Measurements from ENCODE around the gene RDH13. TPM values are rescaled to one million over a fixed set of nuclear protein-coding genes. Genes with fewer than 3 reads are reported as not detected.
"Not testable (repeated sequence)": the region's sequence is repeated elsewhere in the genome, so short reads cannot be mapped to it uniquely, and the experiment has no call there.

RDH13 gene
- total and polyA plus RNA-seq, 9 donors, result 7.2 to 16.7 (median 12.0) TPM

GRCh38 chr19:55044286-55044685 is 18.7 kb downstream of the RDH13 start:
- H3K27me3 ChIP-seq (ENCODE audit: control insufficient read depth, insufficient read depth, low read length), result no peaks in the 10 kb centered on the region
- H3K4me3 ChIP-seq (ENCODE audit: low read length), result no peak overlapping the region
- H3K9me3 ChIP-seq (replicated peaks; ENCODE audit: control insufficient read depth, low read depth, low read length), result no peaks in the 10 kb centered on the region
- H3K27ac ChIP-seq (ENCODE audit: low read length), result no peak overlapping the region
- 70% methylated on average over 2 of the region's 5 CpGs for WGBS (ENCODE audit: insufficient coverage)
- H3K4me1 ChIP-seq (ENCODE audit: control insufficient read depth, insufficient read depth, low read length), result no peaks in the 10 kb centered on the region
- DNase-seq, result no peak
- H3K36me3 ChIP-seq (ENCODE audit: control insufficient read depth, insufficient read depth, low read length), result peaks cover 34% of the 10 kb centered on the region

DNA sequence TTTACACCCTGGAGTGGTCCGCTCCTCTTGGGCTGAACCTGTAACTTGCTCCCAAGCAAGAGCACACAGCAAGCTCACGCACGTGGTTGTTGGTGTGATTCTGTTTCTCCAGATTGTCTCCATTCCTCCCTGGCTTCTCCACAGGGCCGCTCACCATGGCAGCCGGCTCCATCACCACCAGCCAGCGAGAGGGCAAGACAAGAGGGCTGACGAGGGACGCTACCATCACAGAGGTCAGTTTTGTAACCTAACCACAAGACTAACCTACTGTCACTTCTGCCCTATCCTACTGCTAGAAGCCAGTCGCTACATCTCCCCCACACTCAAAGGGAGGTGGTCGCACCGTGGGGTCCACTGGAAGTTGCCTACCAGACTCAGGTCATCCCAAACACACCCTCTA is 20.3 kb downstream of the RDH13 start:
- H3K36me3 ChIP-seq (ENCODE audit: control insufficient read depth, insufficient read depth, low read length), result peaks cover 24% of the 10 kb centered on the region
- H3K4me3 ChIP-seq (ENCODE audit: low read length), result no peak overlapping the region
- no peak overlapping the region for H3K27ac ChIP-seq (ENCODE audit: low read length)
- 71% methylated on average over 11 of the region's 11 CpGs for WGBS (ENCODE audit: insufficient coverage)
- no peaks in the 10 kb centered on the region for H3K9me3 ChIP-seq (replicated peaks; ENCODE audit: control insufficient read depth, low read depth, low read length)
- H3K4me1 ChIP-seq (ENCODE audit: control insufficient read depth, insufficient read depth, low read length), result no peaks in the 10 kb centered on the region
- H3K27me3 ChIP-seq (ENCODE audit: control insufficient read depth, insufficient read depth, low read length), result no peaks in the 10 kb centered on the region
- no peak for DNase-seq

DNA sequence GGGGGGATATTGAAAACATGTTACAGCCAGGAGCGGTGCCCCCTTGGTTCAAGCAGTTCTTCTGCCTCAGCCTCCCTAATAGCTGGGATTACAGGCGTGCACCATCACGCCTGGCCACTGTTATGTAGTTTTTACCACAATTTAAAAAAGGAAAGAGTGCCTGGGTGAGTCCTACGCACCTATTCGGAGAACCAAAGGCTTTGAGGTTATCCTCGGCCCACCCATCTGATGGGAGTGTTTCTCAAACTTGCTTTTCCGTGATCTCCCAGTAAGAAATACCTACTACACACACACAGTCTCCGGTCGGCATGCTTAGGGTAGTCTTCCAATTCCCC is 20.6 kb downstream of the RDH13 start:
- WGBS (ENCODE audit: insufficient coverage), result 86% methylated on average over 4 of the region's 9 CpGs
- Histone ChIP-seq H3K9me3 (replicated peaks; ENCODE audit: control insufficient read depth, low read depth, low read length) (no peaks in the 10 kb centered on the region), H3K27ac (ENCODE audit: low read length) (no peak overlapping the region), H3K36me3 (ENCODE audit: control insufficient read depth, insufficient read depth, low read length) (peaks cover 20% of the 10 kb centered on the region), H3K4me3 (ENCODE audit: low read length) (no peak overlapping the region), H3K27me3 (ENCODE audit: control insufficient read depth, insufficient read depth, low read length) (no peaks in the 10 kb centered on the region), H3K4me1 (ENCODE audit: control insufficient read depth, insufficient read depth, low read length) (no peaks in the 10 kb centered on the region)
- DNase-seq, result no peak

GRCh38 chr19:55041627-55042343 is 21.2 kb downstream of the RDH13 start:
- 78% methylated on average over 17 of the region's 30 CpGs for WGBS (ENCODE audit: insufficient coverage)
- H3K4me1 ChIP-seq (ENCODE audit: control insufficient read depth, insufficient read depth, low read length), result no peaks in the 10 kb centered on the region
- H3K4me3 ChIP-seq (ENCODE audit: low read length), result no peak overlapping the region
- no peak for DNase-seq
- no peaks in the 10 kb centered on the region for H3K27me3 ChIP-seq (ENCODE audit: control insufficient read depth, insufficient read depth, low read length)
- H3K27ac ChIP-seq (ENCODE audit: low read length), result no peak overlapping the region
- H3K36me3 ChIP-seq (ENCODE audit: control insufficient read depth, insufficient read depth, low read length), result peaks cover 15% of the 10 kb centered on the region
- no peaks in the 10 kb centered on the region for H3K9me3 ChIP-seq (replicated peaks; ENCODE audit: control insufficient read depth, low read depth, low read length)

GRCh38 chr19:55041244-55041626 is 21.7 kb downstream of the RDH13 start:
- no peaks in the 10 kb centered on the region for H3K9me3 ChIP-seq (replicated peaks; ENCODE audit: control insufficient read depth, low read depth, low read length)
- H3K27me3 ChIP-seq (ENCODE audit: control insufficient read depth, insufficient read depth, low read length), result no peaks in the 10 kb centered on the region
- no peak overlapping the region for H3K27ac ChIP-seq (ENCODE audit: low read length)
- no peak for DNase-seq
- 90% methylated on average over 10 of the region's 10 CpGs for WGBS (ENCODE audit: insufficient coverage)
- no peak overlapping the region for H3K4me3 ChIP-seq (ENCODE audit: low read length)
- no peaks in the 10 kb centered on the region for H3K4me1 ChIP-seq (ENCODE audit: control insufficient read depth, insufficient read depth, low read length)
- H3K36me3 ChIP-seq (ENCODE audit: control insufficient read depth, insufficient read depth, low read length), result peaks cover 14% of the 10 kb centered on the region

DNA sequence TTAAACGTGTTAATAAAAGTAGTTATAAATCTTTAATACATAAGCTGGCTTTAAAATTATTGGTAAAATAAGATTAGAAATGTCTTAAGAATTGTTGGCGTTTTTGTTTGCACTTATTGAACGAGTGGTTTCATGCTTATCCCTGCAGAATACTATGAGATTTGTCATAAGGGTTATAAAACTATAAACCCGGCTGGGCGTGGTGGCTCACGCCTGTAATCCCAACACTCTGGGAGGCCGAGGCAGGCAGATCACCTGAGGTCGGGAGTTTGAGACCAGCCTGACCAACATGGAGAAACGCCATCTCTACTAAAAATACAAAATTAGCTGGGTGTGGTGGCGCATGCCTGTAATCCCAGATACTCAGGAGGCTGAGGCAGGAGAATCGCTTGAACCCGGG is 22.3 kb downstream of the RDH13 start:
- DNase-seq; H3K4me1 ChIP-seq (ENCODE audit: control insufficient read depth, insufficient read depth, low read length); H3K4me3 ChIP-seq (ENCODE audit: low read length); H3K27ac ChIP-seq (ENCODE audit: low read length); H3K27me3 ChIP-seq (ENCODE audit: control insufficient read depth, insufficient read depth, low read length); H3K9me3 ChIP-seq (replicated peaks; ENCODE audit: control insufficient read depth, low read depth, low read length): not testable (repeated sequence)
- no CpG with 5 or more reads among the region's 12 CpGs for WGBS (ENCODE audit: insufficient coverage)
- H3K36me3 ChIP-seq (ENCODE audit: control insufficient read depth, insufficient read depth, low read length), result peaks cover 14% of the 10 kb centered on the region

DNA sequence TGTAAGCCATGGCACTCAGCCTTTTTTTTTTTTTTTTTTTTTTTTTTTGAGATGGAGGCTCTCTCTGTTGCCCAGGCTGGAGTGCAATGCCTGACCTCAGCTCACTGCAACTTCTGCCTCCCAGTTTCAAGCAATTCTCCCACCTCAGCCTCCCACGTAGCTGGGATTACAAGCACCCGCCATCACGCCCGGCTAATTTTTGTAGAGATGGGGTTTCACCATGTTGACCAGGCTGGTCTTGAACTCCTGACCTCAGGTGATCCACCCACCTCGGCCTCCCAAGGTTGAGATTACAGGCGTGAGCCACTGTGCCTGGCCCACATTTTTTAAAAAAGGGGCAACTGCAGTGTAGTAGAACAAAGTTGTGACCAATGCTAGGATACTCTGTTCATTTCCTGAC is 25.3 kb downstream of the RDH13 start:
- 92% methylated on average over 2 of the region's 6 CpGs for WGBS (ENCODE audit: insufficient coverage)

DNA sequence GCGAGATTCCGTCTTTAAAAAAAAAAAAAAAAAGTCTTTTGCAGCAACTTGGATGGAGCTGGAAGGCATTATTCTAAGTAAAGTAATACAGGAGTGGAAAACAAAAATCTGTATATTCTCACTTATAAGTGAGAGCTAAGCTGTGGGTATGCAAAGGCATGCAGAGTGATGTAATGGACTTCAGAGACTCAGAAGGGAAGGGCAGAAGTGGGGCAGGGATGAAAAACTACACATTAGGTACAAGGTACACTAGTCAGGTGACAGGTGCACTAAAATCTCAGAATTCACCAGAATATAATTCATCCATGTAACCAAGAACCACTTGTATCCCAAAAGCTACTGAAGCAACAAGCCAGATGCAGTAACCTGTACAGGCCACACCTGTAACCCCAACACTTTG is 26.9 kb downstream of the RDH13 start:
- no peaks in the 10 kb centered on the region for H3K4me1 ChIP-seq (ENCODE audit: control insufficient read depth, insufficient read depth, low read length)
- no peaks in the 10 kb centered on the region for H3K9me3 ChIP-seq (replicated peaks; ENCODE audit: control insufficient read depth, low read depth, low read length)
- DNase-seq, result no peak
- no peaks in the 10 kb centered on the region for H3K36me3 ChIP-seq (ENCODE audit: control insufficient read depth, insufficient read depth, low read length)
- H3K27me3 ChIP-seq (ENCODE audit: control insufficient read depth, insufficient read depth, low read length), result no peaks in the 10 kb centered on the region
- no peak overlapping the region for H3K27ac ChIP-seq (ENCODE audit: low read length)
- no peak overlapping the region for H3K4me3 ChIP-seq (ENCODE audit: low read length)
- no CpG with 5 or more reads among the region's 2 CpGs for WGBS (ENCODE audit: insufficient coverage)

More for the DNA sequence above, 25.3 kb downstream of the RDH13 start:
- H3K36me3 ChIP-seq (ENCODE audit: control insufficient read depth, insufficient read depth, low read length); H3K4me1 ChIP-seq (ENCODE audit: control insufficient read depth, insufficient read depth, low read length); H3K27me3 ChIP-seq (ENCODE audit: control insufficient read depth, insufficient read depth, low read length); H3K4me3 ChIP-seq (ENCODE audit: low read length); H3K9me3 ChIP-seq (replicated peaks; ENCODE audit: control insufficient read depth, low read depth, low read length); H3K27ac ChIP-seq (ENCODE audit: low read length); DNase-seq: not testable (repeated sequence)

- no peak overlapping the region for H3K4me3 ChIP-seq (ENCODE audit: low read length)
- WGBS (ENCODE audit: insufficient coverage), result 96% methylated on average over 8 of the region's 13 CpGs
- H3K27ac ChIP-seq (ENCODE audit: low read length), result no peak overlapping the region
- no peaks in the 10 kb centered on the region for H3K9me3 ChIP-seq (replicated peaks; ENCODE audit: control insufficient read depth, low read depth, low read length)
- DNase-seq, result no peak
- no peaks in the 10 kb centered on the region for H3K27me3 ChIP-seq (ENCODE audit: control insufficient read depth, insufficient read depth, low read length)
- H3K36me3 ChIP-seq (ENCODE audit: control insufficient read depth, insufficient read depth, low read length), result no peaks in the 10 kb centered on the region
- no peaks in the 10 kb centered on the region for H3K4me1 ChIP-seq (ENCODE audit: control insufficient read depth, insufficient read depth, low read length)
Observed at GRCh38 chr19:55034751-55035150, 28.2 kb downstream of the RDH13 start.

DNA sequence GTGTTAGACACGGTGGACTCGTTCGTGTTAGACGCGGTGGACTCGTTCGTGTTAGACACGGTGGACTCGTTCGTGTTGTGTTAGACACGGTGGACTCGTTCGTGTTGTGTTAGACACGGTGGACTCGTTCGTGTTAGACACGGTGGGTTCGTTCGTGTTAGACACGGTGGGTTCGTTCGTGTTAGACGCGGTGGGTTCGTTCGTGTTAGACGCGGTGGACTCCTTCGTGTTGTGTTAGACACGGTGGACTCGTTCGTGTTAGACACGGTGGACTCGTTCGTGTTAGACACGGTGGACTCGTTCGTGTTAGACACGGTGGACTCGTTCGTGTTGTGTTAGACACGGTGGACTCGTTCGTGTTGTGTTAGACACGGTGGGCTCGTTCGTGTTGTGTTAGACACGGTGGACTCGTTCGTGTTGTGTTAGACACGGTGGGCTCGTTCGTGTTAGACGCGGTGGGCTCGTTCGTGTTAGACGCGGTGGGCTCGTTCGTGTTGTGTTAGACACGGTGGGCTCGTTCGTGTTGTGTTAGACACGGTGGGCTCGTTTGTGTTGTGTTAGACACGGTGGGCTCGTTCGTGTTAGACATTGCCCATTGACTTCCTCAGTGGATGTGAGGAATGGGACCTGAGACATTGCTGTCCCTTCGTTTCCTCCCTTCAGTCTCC is 29.8 kb downstream of the RDH13 start:
- H3K9me3 ChIP-seq (replicated peaks; ENCODE audit: control insufficient read depth, low read depth, low read length); H3K4me3 ChIP-seq (ENCODE audit: low read length); DNase-seq; H3K4me1 ChIP-seq (ENCODE audit: control insufficient read depth, insufficient read depth, low read length); H3K27me3 ChIP-seq (ENCODE audit: control insufficient read depth, insufficient read depth, low read length); H3K27ac ChIP-seq (ENCODE audit: low read length); H3K36me3 ChIP-seq (ENCODE audit: control insufficient read depth, insufficient read depth, low read length): not testable (repeated sequence)
- 74% methylated on average over 6 of the region's 70 CpGs for WGBS (ENCODE audit: insufficient coverage)
